Immature natural killer cell (primary cell): ENCODE measurements around the gene FZD4. TPM values are rescaled to one million over a fixed set of nuclear protein-coding genes. Genes with fewer than 3 reads are reported as not detected.
"Not testable (repeated sequence)": the region's sequence is repeated elsewhere in the genome, so short reads cannot be mapped to it uniquely, and the experiment has no call there.

Experiments
- DNase-seq, 3 donors: peaks; one replicate each; pipeline ENCODE4 v3.0.0; 2022; ENCODE audit warnings: mixed read lengths in 1 of 3
- H3K27ac Mint-ChIP-seq, 6 donors: one replicate each; pipeline ENCODE4 v1.8.0; 2020; ENCODE audit warnings: mixed read lengths in 6 of 6, mild to moderate bottlenecking in 5 of 6, inconsistent platforms in 4 of 6, moderate library complexity in 3 of 6
- H3K27me3 Mint-ChIP-seq, 3 donors: one replicate each; pipeline ENCODE4 v1.8.0; 2020 to 2021; ENCODE audit warnings: low read depth in 3 of 3, mild to moderate bottlenecking in 3 of 3, mixed read lengths in 3 of 3, moderate library complexity in 3 of 3, inconsistent platforms in 1 of 3
- H3K36me3 Mint-ChIP-seq, 3 donors: one replicate each; pipeline ENCODE4 v1.8.0; 2020; ENCODE audit warnings: mixed read lengths in 3 of 3, inconsistent platforms in 2 of 3, mild to moderate bottlenecking in 2 of 3
- H3K4me1 Mint-ChIP-seq, 2 donors: one replicate each; pipeline ENCODE4 v1.8.0; 2020; ENCODE audit warnings: inconsistent platforms in 2 of 2, mild to moderate bottlenecking in 2 of 2, mixed read lengths in 2 of 2, moderate library complexity in 1 of 2
- H3K4me3 Mint-ChIP-seq, 5 donors: one replicate each; pipeline ENCODE4 v1.8.0; 2020; ENCODE audit warnings: mild to moderate bottlenecking in 5 of 5, mixed read lengths in 5 of 5, inconsistent platforms in 3 of 5, moderate library complexity in 3 of 5
- H3K9me3 Mint-ChIP-seq, 6 donors: one replicate each; pipeline ENCODE4 v1.8.0; 2020; ENCODE audit warnings: mild to moderate bottlenecking in 6 of 6, mixed read lengths in 6 of 6, inconsistent platforms in 4 of 6, moderate library complexity in 3 of 6
- polyA plus RNA-seq, 3 donors: library from polyadenylated mRNA; unstranded; fragments of 300-500 nt; fragmentation: Illumina TruSeq; gene quantifications; one replicate each; pipeline ENCODE4 v1.2.3, GENCODE V29; 2021

Gene FZD4
- under 1 TPM in 1 of 3 donors, not detected in 2; 0.10 TPM for polyA plus RNA-seq

- peaks cover 0 to 2% (median 0%) of the 10 kb centered on the region in 6 donors for H3K9me3 Mint-ChIP-seq
- peaks cover 4 to 14% (median 8%) of the 10 kb centered on the region in 3 donors for H3K27me3 Mint-ChIP-seq
- H3K36me3 Mint-ChIP-seq: peaks cover 0 to 5% (median 0%) of the 10 kb centered on the region in 3 donors
- H3K27ac Mint-ChIP-seq: no peak within 1 kb of the TSS
- peaks cover 10 to 14% of the 10 kb centered on the region in 2 donors for H3K4me1 Mint-ChIP-seq
- DNase-seq: peak; percentile 66 to 73 (median 72)
- peak within 1 kb of the TSS; percentile 88 to 97 (median 95) for H3K4me3 Mint-ChIP-seq
These were observed at the start of gene FZD4 for GRCh38 chr11:86955361-86956120. FZD4 (minus strand) TSS chr11:86955395; CDS start chr11:86955085, 310 bp downstream.

- not testable (repeated sequence) for H3K27me3 Mint-ChIP-seq, H3K36me3 Mint-ChIP-seq, H3K4me3 Mint-ChIP-seq, H3K9me3 Mint-ChIP-seq, H3K27ac Mint-ChIP-seq, H3K4me1 Mint-ChIP-seq, DNase-seq
These were observed 49.1 kb upstream of the FZD4 start for GRCh38 chr11:87004281-87004680.

- no peak for DNase-seq
- peaks cover 0 to 3% (median 0%) of the 10 kb centered on the region in 3 donors for H3K27me3 Mint-ChIP-seq
- H3K36me3 Mint-ChIP-seq: no peaks in the 10 kb centered on the region
- H3K27ac Mint-ChIP-seq: no peak overlapping the region
- H3K4me1 Mint-ChIP-seq: no peaks in the 10 kb centered on the region
- H3K4me3 Mint-ChIP-seq: no peak overlapping the region
- H3K9me3 Mint-ChIP-seq: no peaks in the 10 kb centered on the region
These were observed 47.7 kb upstream of the FZD4 start for GRCh38 chr11:87002918-87003317.

GRCh38 chr11:86999859-87000753 is 44.9 kb upstream of the FZD4 start:
- Mint-ChIP-seq H3K9me3 (no peaks in the 10 kb centered on the region), H3K27me3 (peaks cover 0 to 3% (median 0%) of the 10 kb centered on the region in 3 donors), H3K4me1 (no peaks in the 10 kb centered on the region), H3K27ac (no peak overlapping the region), H3K4me3 (no peak overlapping the region), H3K36me3 (no peaks in the 10 kb centered on the region)
- no peak for DNase-seq

GRCh38 chr11:86999388-86999787 is 44.2 kb upstream of the FZD4 start:
- Mint-ChIP-seq H3K9me3 (no peaks in the 10 kb centered on the region), H3K27me3 (peaks cover 0 to 3% (median 0%) of the 10 kb centered on the region in 3 donors), H3K27ac (no peak overlapping the region), H3K36me3 (no peaks in the 10 kb centered on the region), H3K4me3 (no peak overlapping the region), H3K4me1 (no peaks in the 10 kb centered on the region)
- no peak for DNase-seq

GRCh38 chr11:86996953-86997570 is 41.9 kb upstream of the FZD4 start:
- Mint-ChIP-seq H3K27ac (no peak overlapping the region), H3K4me1 (no peaks in the 10 kb centered on the region), H3K36me3 (no peaks in the 10 kb centered on the region), H3K9me3 (no peaks in the 10 kb centered on the region), H3K27me3 (peaks cover 0 to 2% (median 2%) of the 10 kb centered on the region in 3 donors), H3K4me3 (no peak overlapping the region)
- no peak for DNase-seq

GRCh38 chr11:86993031-86993430 is 37.8 kb upstream of the FZD4 start:
- Mint-ChIP-seq H3K4me3 (no peak overlapping the region), H3K9me3 (no peaks in the 10 kb centered on the region), H3K36me3 (no peaks in the 10 kb centered on the region), H3K27me3 (peaks cover 0 to 2% (median 2%) of the 10 kb centered on the region in 3 donors), H3K4me1 (no peaks in the 10 kb centered on the region), H3K27ac (no peak overlapping the region)
- no peak for DNase-seq

GRCh38 chr11:86992340-86992739 is 37.1 kb upstream of the FZD4 start:
- not testable (repeated sequence) for H3K36me3 Mint-ChIP-seq, H3K27me3 Mint-ChIP-seq, DNase-seq, H3K27ac Mint-ChIP-seq, H3K9me3 Mint-ChIP-seq, H3K4me1 Mint-ChIP-seq, H3K4me3 Mint-ChIP-seq

- Mint-ChIP-seq H3K9me3 (no peaks in the 10 kb centered on the region), H3K27me3 (peaks cover 0 to 6% (median 5%) of the 10 kb centered on the region in 3 donors), H3K36me3 (no peaks in the 10 kb centered on the region), H3K4me1 (no peaks in the 10 kb centered on the region), H3K27ac (no peak overlapping the region), H3K4me3 (no peak overlapping the region)
- DNase-seq: no peak
These were observed 36.1 kb upstream of the FZD4 start for GRCh38 chr11:86991341-86991740.

GRCh38 chr11:86990515-86990914 is 35.3 kb upstream of the FZD4 start:
- H3K27ac Mint-ChIP-seq: no peak overlapping the region
- no peak overlapping the region for H3K4me3 Mint-ChIP-seq
- H3K27me3 Mint-ChIP-seq: peaks cover 0 to 6% (median 5%) of the 10 kb centered on the region in 3 donors
- no peaks in the 10 kb centered on the region for H3K4me1 Mint-ChIP-seq
- DNase-seq: no peak
- H3K9me3 Mint-ChIP-seq: no peaks in the 10 kb centered on the region
- H3K36me3 Mint-ChIP-seq: no peaks in the 10 kb centered on the region

GRCh38 chr11:86990031-86990430 is 34.8 kb upstream of the FZD4 start:
- DNase-seq: no peak
- no peaks in the 10 kb centered on the region for H3K9me3 Mint-ChIP-seq
- H3K27ac Mint-ChIP-seq: no peak overlapping the region
- no peak overlapping the region for H3K4me3 Mint-ChIP-seq
- H3K36me3 Mint-ChIP-seq: no peaks in the 10 kb centered on the region
- H3K27me3 Mint-ChIP-seq: peaks cover 0 to 6% (median 5%) of the 10 kb centered on the region in 3 donors
- no peaks in the 10 kb centered on the region for H3K4me1 Mint-ChIP-seq

- Mint-ChIP-seq H3K4me3 (no peak overlapping the region), H3K27ac (no peak overlapping the region), H3K36me3 (no peaks in the 10 kb centered on the region), H3K9me3 (no peaks in the 10 kb centered on the region), H3K4me1 (no peaks in the 10 kb centered on the region), H3K27me3 (peaks cover 0 to 6% (median 3%) of the 10 kb centered on the region in 3 donors)
- no peak for DNase-seq
These were observed 33.2 kb upstream of the FZD4 start for GRCh38 chr11:86988351-86988881.

GRCh38 chr11:86987679-86988078 is 32.5 kb upstream of the FZD4 start:
- peaks cover 0 to 6% (median 3%) of the 10 kb centered on the region in 3 donors for H3K27me3 Mint-ChIP-seq

More at GRCh38 chr11:86987679-86988078, 32.5 kb upstream of the FZD4 start:
- no peaks in the 10 kb centered on the region for H3K4me1 Mint-ChIP-seq
- no peak for DNase-seq
- no peaks in the 10 kb centered on the region for H3K9me3 Mint-ChIP-seq
- no peak overlapping the region for H3K27ac Mint-ChIP-seq
- no peaks in the 10 kb centered on the region for H3K36me3 Mint-ChIP-seq
- H3K4me3 Mint-ChIP-seq: no peak overlapping the region
